Measurements from ENCODE around the gene DDX31.

The DDX31 gene

GRCh38 chr9:132637351-132637750, 32.4 kb downstream of the DDX31 start:
- no peaks in the 10 kb centered on the region for H3K4me1 ChIP-seq (ENCODE audit: control insufficient read depth, insufficient read depth, low read length)
- peaks cover 62% of the 10 kb centered on the region for H3K36me3 ChIP-seq (ENCODE audit: control insufficient read depth, insufficient read depth, low read length)
- H3K9ac ChIP-seq (ENCODE audit: low read depth, low read length) = no peak overlapping the region
- H3K4me3 ChIP-seq (ENCODE audit: low read depth, low read length) = no peak overlapping the region
- no peak overlapping the region for H3K27ac ChIP-seq (ENCODE audit: low read depth, low read length)
- no peaks in the 10 kb centered on the region for H3K27me3 ChIP-seq (ENCODE audit: control insufficient read depth, insufficient read depth, low read length)
- H3K9me3 ChIP-seq (ENCODE audit: control insufficient read depth, insufficient read depth, low read length) = no peaks in the 10 kb centered on the region

DNA sequence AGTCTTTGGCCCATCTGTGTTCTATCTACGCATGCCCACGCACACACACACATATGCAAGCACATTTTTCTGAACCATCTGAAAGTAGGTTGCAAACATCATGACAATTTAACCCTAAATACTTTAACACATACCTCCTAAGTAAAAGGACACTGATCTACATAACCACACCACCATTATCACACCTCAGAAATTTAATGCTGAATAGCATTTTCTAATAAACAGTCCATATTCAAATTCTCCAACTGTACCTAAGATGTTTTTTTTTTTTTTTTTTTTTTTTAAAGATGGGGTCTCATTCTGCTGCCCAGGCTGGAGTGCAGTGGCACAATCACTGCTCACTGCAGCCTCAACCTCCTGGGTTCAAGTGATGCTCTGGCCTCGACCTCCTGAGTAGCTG, 35.5 kb downstream of the DDX31 start:
- Histone ChIP-seq H3K4me3 (ENCODE audit: low read depth, low read length) (no peak overlapping the region), H3K9ac (ENCODE audit: low read depth, low read length) (no peak overlapping the region), H3K9me3 (ENCODE audit: control insufficient read depth, insufficient read depth, low read length) (no peaks in the 10 kb centered on the region), H3K27me3 (ENCODE audit: control insufficient read depth, insufficient read depth, low read length) (no peaks in the 10 kb centered on the region), H3K36me3 (ENCODE audit: control insufficient read depth, insufficient read depth, low read length) (peaks cover 60% of the 10 kb centered on the region), H3K27ac (ENCODE audit: low read depth, low read length) (no peak overlapping the region), H3K4me1 (ENCODE audit: control insufficient read depth, insufficient read depth, low read length) (no peaks in the 10 kb centered on the region)

GRCh38 chr9:132632413-132633129, 37.2 kb downstream of the DDX31 start:
- Histone ChIP-seq H3K9ac (ENCODE audit: low read depth, low read length) (no peak overlapping the region), H3K27ac (ENCODE audit: low read depth, low read length) (no peak overlapping the region), H3K4me1 (ENCODE audit: control insufficient read depth, insufficient read depth, low read length) (no peaks in the 10 kb centered on the region; the same call in 1 of the 2 replicates), H3K27me3 (ENCODE audit: control insufficient read depth, insufficient read depth, low read length) (no peaks in the 10 kb centered on the region), H3K9me3 (ENCODE audit: control insufficient read depth, insufficient read depth, low read length) (no peaks in the 10 kb centered on the region), H3K4me3 (ENCODE audit: low read depth, low read length) (no peak overlapping the region), H3K36me3 (ENCODE audit: control insufficient read depth, insufficient read depth, low read length) (peaks cover 53% of the 10 kb centered on the region)

DNA sequence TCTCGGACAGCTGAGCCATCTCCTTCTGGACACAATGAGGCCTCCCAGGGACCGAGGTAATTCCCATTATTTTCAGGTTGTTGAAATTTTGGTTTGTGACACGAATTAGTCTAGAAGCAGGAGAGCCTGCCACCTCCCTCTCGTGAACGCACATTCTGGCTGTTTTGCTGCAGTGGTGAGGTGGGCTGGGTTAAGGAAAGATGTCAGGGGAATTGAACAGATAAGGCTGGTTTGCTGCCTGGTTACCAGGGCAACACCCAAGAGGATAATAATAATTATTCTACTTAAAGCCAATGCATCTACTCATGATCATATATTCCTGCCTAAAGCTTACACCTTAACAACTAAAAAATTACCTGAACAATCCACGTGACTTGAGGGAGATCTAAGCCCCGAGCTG, 38.1 kb downstream of the DDX31 start:
- Histone ChIP-seq H3K9me3 (ENCODE audit: control insufficient read depth, insufficient read depth, low read length) (no peaks in the 10 kb centered on the region), H3K27me3 (ENCODE audit: control insufficient read depth, insufficient read depth, low read length) (no peaks in the 10 kb centered on the region), H3K4me1 (ENCODE audit: control insufficient read depth, insufficient read depth, low read length) (no peaks in the 10 kb centered on the region; the same call in 1 of the 2 replicates), H3K36me3 (ENCODE audit: control insufficient read depth, insufficient read depth, low read length) (peaks cover 50% of the 10 kb centered on the region), H3K9ac (ENCODE audit: low read depth, low read length) (no peak overlapping the region), H3K27ac (ENCODE audit: low read depth, low read length) (no peak overlapping the region), H3K4me3 (ENCODE audit: low read depth, low read length) (no peak overlapping the region)

GRCh38 chr9:132631280-132631679, 38.5 kb downstream of the DDX31 start:
- no peak overlapping the region for H3K27ac ChIP-seq (ENCODE audit: low read depth, low read length)
- H3K27me3 ChIP-seq (ENCODE audit: control insufficient read depth, insufficient read depth, low read length) = no peaks in the 10 kb centered on the region
- no peaks in the 10 kb centered on the region; the same call in 1 of the 2 replicates for H3K4me1 ChIP-seq (ENCODE audit: control insufficient read depth, insufficient read depth, low read length)
- no peaks in the 10 kb centered on the region for H3K9me3 ChIP-seq (ENCODE audit: control insufficient read depth, insufficient read depth, low read length)
- peaks cover 50% of the 10 kb centered on the region for H3K36me3 ChIP-seq (ENCODE audit: control insufficient read depth, insufficient read depth, low read length)
- no peak overlapping the region for H3K9ac ChIP-seq (ENCODE audit: low read depth, low read length)
- no peak overlapping the region for H3K4me3 ChIP-seq (ENCODE audit: low read depth, low read length)

- Histone ChIP-seq H3K9me3 (ENCODE audit: control insufficient read depth, insufficient read depth, low read length) (no peaks in the 10 kb centered on the region), H3K36me3 (ENCODE audit: control insufficient read depth, insufficient read depth, low read length) (peaks cover 52% of the 10 kb centered on the region), H3K27me3 (ENCODE audit: control insufficient read depth, insufficient read depth, low read length) (no peaks in the 10 kb centered on the region), H3K9ac (ENCODE audit: low read depth, low read length) (no peak overlapping the region), H3K27ac (ENCODE audit: low read depth, low read length) (no peak overlapping the region), H3K4me3 (ENCODE audit: low read depth, low read length) (no peak overlapping the region), H3K4me1 (ENCODE audit: control insufficient read depth, insufficient read depth, low read length) (no peaks in the 10 kb centered on the region; the same call in 1 of the 2 replicates)
Observed at GRCh38 chr9:132630811-132631210, 39.0 kb downstream of the DDX31 start.

GRCh38 chr9:132630116-132630515, 39.7 kb downstream of the DDX31 start:
- Histone ChIP-seq H3K27me3 (ENCODE audit: control insufficient read depth, insufficient read depth, low read length) (no peaks in the 10 kb centered on the region), H3K36me3 (ENCODE audit: control insufficient read depth, insufficient read depth, low read length) (peaks cover 59% of the 10 kb centered on the region), H3K9ac (ENCODE audit: low read depth, low read length) (no peak overlapping the region), H3K27ac (ENCODE audit: low read depth, low read length) (no peak overlapping the region), H3K4me3 (ENCODE audit: low read depth, low read length) (no peak overlapping the region), H3K4me1 (ENCODE audit: control insufficient read depth, insufficient read depth, low read length) (no peaks in the 10 kb centered on the region; the same call in 1 of the 2 replicates), H3K9me3 (ENCODE audit: control insufficient read depth, insufficient read depth, low read length) (no peaks in the 10 kb centered on the region)

GRCh38 chr9:132628746-132629145, 41.0 kb downstream of the DDX31 start:
- Histone ChIP-seq H3K36me3 (ENCODE audit: control insufficient read depth, insufficient read depth, low read length) (peaks cover 61% of the 10 kb centered on the region), H3K27ac (ENCODE audit: low read depth, low read length) (no peak overlapping the region), H3K9me3 (ENCODE audit: control insufficient read depth, insufficient read depth, low read length) (no peaks in the 10 kb centered on the region), H3K27me3 (ENCODE audit: control insufficient read depth, insufficient read depth, low read length) (no peaks in the 10 kb centered on the region), H3K4me1 (ENCODE audit: control insufficient read depth, insufficient read depth, low read length) (no peaks in the 10 kb centered on the region; the same call in 1 of the 2 replicates), H3K4me3 (ENCODE audit: low read depth, low read length) (no peak overlapping the region), H3K9ac (ENCODE audit: low read depth, low read length) (no peak overlapping the region)

GRCh38 chr9:132627594-132627993, 42.2 kb downstream of the DDX31 start:
- H3K9ac ChIP-seq (ENCODE audit: low read depth, low read length) = no peak overlapping the region
- H3K27ac ChIP-seq (ENCODE audit: low read depth, low read length) = no peak overlapping the region
- peaks cover 65% of the 10 kb centered on the region for H3K36me3 ChIP-seq (ENCODE audit: control insufficient read depth, insufficient read depth, low read length)

GRCh38 chr9:132627106-132627505, 42.7 kb downstream of the DDX31 start:
- Histone ChIP-seq H3K27ac (ENCODE audit: low read depth, low read length) (no peak overlapping the region), H3K4me1 (ENCODE audit: control insufficient read depth, insufficient read depth, low read length) (no peaks in the 10 kb centered on the region; the same call in 1 of the 2 replicates), H3K27me3 (ENCODE audit: control insufficient read depth, insufficient read depth, low read length) (no peaks in the 10 kb centered on the region), H3K9me3 (ENCODE audit: control insufficient read depth, insufficient read depth, low read length) (no peaks in the 10 kb centered on the region), H3K4me3 (ENCODE audit: low read depth, low read length) (no peak overlapping the region), H3K9ac (ENCODE audit: low read depth, low read length) (no peak overlapping the region), H3K36me3 (ENCODE audit: control insufficient read depth, insufficient read depth, low read length) (peaks cover 69% of the 10 kb centered on the region)

More at GRCh38 chr9:132627594-132627993, 42.2 kb downstream of the DDX31 start:
- Histone ChIP-seq H3K27me3 (ENCODE audit: control insufficient read depth, insufficient read depth, low read length) (no peaks in the 10 kb centered on the region), H3K4me1 (ENCODE audit: control insufficient read depth, insufficient read depth, low read length) (no peaks in the 10 kb centered on the region; the same call in 1 of the 2 replicates), H3K9me3 (ENCODE audit: control insufficient read depth, insufficient read depth, low read length) (no peaks in the 10 kb centered on the region), H3K4me3 (ENCODE audit: low read depth, low read length) (no peak overlapping the region)

DNA sequence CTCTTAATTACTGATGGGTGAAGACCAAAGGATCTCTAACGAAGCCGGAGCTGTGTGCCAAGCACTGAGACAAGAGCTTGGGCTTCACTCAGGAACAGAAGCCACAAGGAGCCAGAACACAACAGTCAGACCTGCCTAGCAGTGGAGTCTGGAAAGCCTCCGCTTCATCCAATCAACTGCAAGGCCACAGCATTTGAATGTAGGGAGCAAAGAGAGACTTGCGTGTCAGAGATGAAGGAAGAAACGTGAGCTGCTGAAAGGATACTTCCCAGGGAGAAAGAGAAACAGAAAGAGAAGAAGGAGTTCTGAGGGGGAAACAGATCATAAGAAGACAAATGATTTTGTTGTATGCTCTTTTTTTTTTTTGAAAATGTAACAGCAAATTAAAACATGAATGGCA, 43.5 kb downstream of the DDX31 start:
- H3K9me3 ChIP-seq (ENCODE audit: control insufficient read depth, insufficient read depth, low read length) = no peaks in the 10 kb centered on the region
- H3K27ac ChIP-seq (ENCODE audit: low read depth, low read length) = no peak overlapping the region
- no peak overlapping the region for H3K4me3 ChIP-seq (ENCODE audit: low read depth, low read length)
- no peaks in the 10 kb centered on the region; the same call in 1 of the 2 replicates for H3K4me1 ChIP-seq (ENCODE audit: control insufficient read depth, insufficient read depth, low read length)
- H3K27me3 ChIP-seq (ENCODE audit: control insufficient read depth, insufficient read depth, low read length) = no peaks in the 10 kb centered on the region
- H3K36me3 ChIP-seq (ENCODE audit: control insufficient read depth, insufficient read depth, low read length) = peaks cover 68% of the 10 kb centered on the region
- no peak overlapping the region for H3K9ac ChIP-seq (ENCODE audit: low read depth, low read length)
